Keratinocyte (primary cell): ENCODE measurements around the gene EGFLAM. TPM values are rescaled to one million over a fixed set of nuclear protein-coding genes. Genes with fewer than 3 reads are reported as not detected.

Experiments
- DNase-seq: peaks from one replicate; pipeline ENCODE4 v3.0.0-alpha.2; 2011; ENCODE audit warnings: low read depth, missing footprints, low spot score
- FAIRE-seq: peaks from 2 replicates; lab custom pipeline; 2011; peaks lifted over from hg19 to GRCh38; lab: Jason Lieb, UNC
- H2AFZ ChIP-seq: 2 replicates; pipeline ENCODE4 v1.6.0; 2012; ENCODE audit warnings: low read length, control low read depth, inconsistent platforms; ENCODE audit not compliant: control insufficient read depth
- H3K27ac ChIP-seq: 2 replicates; pipeline ENCODE4 v1.5.1; 2011; ENCODE audit warnings: low read length; ENCODE audit not compliant: control insufficient read depth, insufficient read depth
- H3K27me3 ChIP-seq: 3 replicates; pipeline ENCODE4 v1.6.0; 2011; ENCODE audit warnings: low read length; ENCODE audit not compliant: control insufficient read depth, insufficient read depth; ENCODE audit errors: extremely low read depth
- H3K36me3 ChIP-seq, 2 experiments: 2 replicates in 1 of 2; 3 replicates in 1 of 2; pipeline ENCODE4 v1.5.1; 2011; ENCODE audit warnings: low read length in 2 of 2, mild to moderate bottlenecking in 1 of 2; ENCODE audit not compliant: control insufficient read depth in 2 of 2, insufficient read depth in 2 of 2; ENCODE audit errors: extremely low read depth in 1 of 2
- H3K4me1 ChIP-seq: 3 replicates; pipeline ENCODE4 v1.5.1; 2011; ENCODE audit warnings: low read length; ENCODE audit not compliant: control insufficient read depth, insufficient read depth; ENCODE audit errors: extremely low read depth
- H3K4me2 ChIP-seq: 3 replicates; pipeline ENCODE4 v1.6.0; 2011; ENCODE audit warnings: low read depth, low read length; ENCODE audit not compliant: control insufficient read depth, insufficient read depth; ENCODE audit errors: extremely low read depth
- H3K4me3 ChIP-seq, 3 experiments: fragments of 200-600 bp in 1 of 3; sonication (generic) in 1 of 3; 2 replicates in 2 of 3; 3 replicates in 1 of 3; pipeline ENCODE4 v1.5.1; 2011 to 2016; ENCODE audit warnings: low read length in 3 of 3, mild to moderate bottlenecking in 3 of 3, control low read depth in 2 of 3, inconsistent platforms in 1 of 3, low read depth in 1 of 3, mixed read lengths in 1 of 3, mixed run types in 1 of 3, moderate library complexity in 1 of 3; ENCODE audit not compliant: control insufficient read depth in 2 of 3, insufficient read depth in 2 of 3; ENCODE audit errors: extremely low read depth in 1 of 3
- H3K79me2 ChIP-seq: 2 replicates; pipeline ENCODE4 v1.6.0; 2012; ENCODE audit warnings: low read length; ENCODE audit not compliant: control insufficient read depth, insufficient read depth
- H3K9ac ChIP-seq: 3 replicates; pipeline ENCODE4 v1.6.0; 2011; ENCODE audit warnings: low read length; ENCODE audit not compliant: control insufficient read depth, insufficient read depth; ENCODE audit errors: extremely low read depth
- H3K9me1 ChIP-seq: 3 replicates; pipeline ENCODE4 v1.6.0; 2011; ENCODE audit warnings: low read length; ENCODE audit not compliant: control insufficient read depth, insufficient read depth; ENCODE audit errors: extremely low read depth
- H3K9me3 ChIP-seq: 2 replicates; pipeline ENCODE4 v1.5.1; 2012; ENCODE audit warnings: low read depth, low read length; ENCODE audit not compliant: control insufficient read depth
- H4K20me1 ChIP-seq: 3 replicates; pipeline ENCODE4 v1.6.0; 2011; ENCODE audit warnings: low read length; ENCODE audit not compliant: control insufficient read depth, insufficient read depth; ENCODE audit errors: extremely low read depth
- EZH2 ChIP-seq: IDR thresholded peaks from one replicate; pipeline ENCODE4 v1.6.1; 2012; ENCODE audit warnings: inconsistent platforms, mild to moderate bottlenecking, low read length, moderate library complexity
- dilution Hi-C: fragments of 300-500 bp; cut with MboI; formaldehyde crosslinking; loops from one replicate; pipeline ENCODE4 v1.7.0; 2020; ENCODE audit warnings: low sequenced_read_pairs; ENCODE audit not compliant: extremely low pct_ligation_motif_present
- polyA plus RNA-seq, 5 experiments: library from polyadenylated mRNA; depleted of rRNA in 3 of 5; stranded (reverse) in 3 of 5; stranded (forward) in 1 of 5; unstranded in 1 of 5; fragments of >200 nt; gene quantifications; 1 replicate in 1 of 5; 2 replicates in 3 of 5; 3 replicates in 1 of 5; pipeline versions ENCODE4 v1.2.1 to v1.2.3, GENCODE V29; 2011 to 2012; ENCODE audit warnings: missing spikeins in 2 of 5, low read depth in 1 of 5, low replicate concordance in 1 of 5
- TF ChIP-seq, protein P1 (sequence below), 3 experiments: IDR thresholded peaks in 1 of 3; conservative IDR thresholded peaks in 1 of 3; optimal IDR thresholded peaks in 1 of 3; 2 replicates in 2 of 3; 3 replicates in 1 of 3; pipeline versions ENCODE3 to v1.5.1; 2011; ENCODE audit warnings: low read length in 3 of 3, mild to moderate bottlenecking in 3 of 3, moderate library complexity in 2 of 3, control low read depth in 1 of 3, inconsistent platforms in 1 of 3; ENCODE audit not compliant: insufficient read depth in 2 of 3; ENCODE audit errors: extremely low read depth in 1 of 3

Gene EGFLAM
- polyA plus RNA-seq, 1 donor (not counting 4 experiments of a cell fraction or from before 2014, with no cell fraction given), result not detected

DNA sequence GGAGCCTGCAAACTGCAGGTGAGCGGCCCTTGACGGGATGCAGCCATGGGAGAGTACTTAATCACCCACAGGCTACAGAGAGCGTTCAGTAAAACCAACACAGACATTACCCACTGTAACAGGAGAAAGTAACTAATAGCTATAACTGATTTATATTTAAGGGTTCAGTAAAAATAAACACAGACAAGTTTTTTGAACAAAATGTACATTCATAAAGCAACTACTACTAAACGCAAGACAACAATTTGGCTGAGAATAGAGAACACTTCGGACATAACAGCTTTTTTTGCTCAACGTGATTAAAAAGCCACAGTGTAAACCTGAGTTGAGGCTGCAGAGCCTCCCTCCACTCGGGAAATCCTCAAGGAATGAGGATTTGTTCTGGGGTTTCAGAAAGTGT, 236.4 kb downstream of the EGFLAM start:
- Histone ChIP-seq H3K4me1 (no peaks in the 10 kb centered on the region), H3K27me3 (no peaks in the 10 kb centered on the region), H3K79me2 (no peaks in the 10 kb centered on the region), H3K9me3 (no peaks in the 10 kb centered on the region), H3K4me2 (no peak overlapping the region), H2AFZ (no peak overlapping the region), H3K36me3 (no peaks in the 10 kb centered on the region), H3K4me3 (no peak overlapping the region), H3K9me1 (no peaks in the 10 kb centered on the region), H3K27ac (no peak overlapping the region), H4K20me1 (no peaks in the 10 kb centered on the region), H3K9ac (no peak overlapping the region)
- no peak for DNase-seq
- dilution Hi-C loops, result no loop called here
- TF ChIP-seq, protein P1, sequence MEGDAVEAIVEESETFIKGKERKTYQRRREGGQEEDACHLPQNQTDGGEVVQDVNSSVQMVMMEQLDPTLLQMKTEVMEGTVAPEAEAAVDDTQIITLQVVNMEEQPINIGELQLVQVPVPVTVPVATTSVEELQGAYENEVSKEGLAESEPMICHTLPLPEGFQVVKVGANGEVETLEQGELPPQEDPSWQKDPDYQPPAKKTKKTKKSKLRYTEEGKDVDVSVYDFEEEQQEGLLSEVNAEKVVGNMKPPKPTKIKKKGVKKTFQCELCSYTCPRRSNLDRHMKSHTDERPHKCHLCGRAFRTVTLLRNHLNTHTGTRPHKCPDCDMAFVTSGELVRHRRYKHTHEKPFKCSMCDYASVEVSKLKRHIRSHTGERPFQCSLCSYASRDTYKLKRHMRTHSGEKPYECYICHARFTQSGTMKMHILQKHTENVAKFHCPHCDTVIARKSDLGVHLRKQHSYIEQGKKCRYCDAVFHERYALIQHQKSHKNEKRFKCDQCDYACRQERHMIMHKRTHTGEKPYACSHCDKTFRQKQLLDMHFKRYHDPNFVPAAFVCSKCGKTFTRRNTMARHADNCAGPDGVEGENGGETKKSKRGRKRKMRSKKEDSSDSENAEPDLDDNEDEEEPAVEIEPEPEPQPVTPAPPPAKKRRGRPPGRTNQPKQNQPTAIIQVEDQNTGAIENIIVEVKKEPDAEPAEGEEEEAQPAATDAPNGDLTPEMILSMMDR (optimal IDR thresholded peaks at IDR 0.05 in 1 of 3, IDR thresholded peaks at IDR 0.05 in 1 of 3, conservative IDR thresholded peaks at IDR 0.05 in 1 of 3; ENCODE audit: extremely low read depth in 1 of 3, insufficient read depth in 2 of 3, low read length in 3 of 3), result no peak
- TF ChIP-seq EZH2, result no peak
- no peak for FAIRE-seq

DNA sequence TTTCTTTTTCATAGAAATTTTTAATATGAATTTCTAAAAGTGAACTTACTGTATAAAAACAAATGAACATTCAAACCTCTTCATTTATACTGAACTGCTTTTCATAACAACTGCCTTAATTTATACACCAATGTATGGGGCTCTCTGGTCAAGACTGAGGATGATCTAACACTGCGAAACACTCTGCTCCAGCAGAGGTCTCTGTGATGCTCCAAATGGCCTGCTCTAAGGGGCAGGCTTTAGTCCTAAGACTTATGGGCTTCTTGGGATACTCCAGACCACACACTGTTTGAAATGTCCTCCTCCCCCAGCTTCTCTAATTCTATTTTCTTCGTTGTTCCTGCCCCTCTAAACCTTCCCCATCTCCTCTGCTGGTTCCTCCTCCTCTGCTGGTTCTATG, 239.6 kb downstream of the EGFLAM start:
- TF ChIP-seq EZH2, result no peak
- TF ChIP-seq, protein P1 (optimal IDR thresholded peaks at IDR 0.05 in 1 of 3, IDR thresholded peaks at IDR 0.05 in 1 of 3, conservative IDR thresholded peaks at IDR 0.05 in 1 of 3; ENCODE audit: extremely low read depth in 1 of 3, insufficient read depth in 2 of 3, low read length in 3 of 3), result peak in 1 of 3 experiments; percentile 43
- Histone ChIP-seq H3K79me2 (no peaks in the 10 kb centered on the region), H3K4me3 (no peak overlapping the region), H3K9me3 (no peaks in the 10 kb centered on the region), H3K9me1 (no peaks in the 10 kb centered on the region), H3K36me3 (no peaks in the 10 kb centered on the region), H3K27ac (no peak overlapping the region), H3K9ac (no peak overlapping the region), H4K20me1 (no peaks in the 10 kb centered on the region), H3K4me2 (no peak overlapping the region), H2AFZ (no peak overlapping the region), H3K27me3 (no peaks in the 10 kb centered on the region), H3K4me1 (peaks cover 2% of the 10 kb centered on the region)
- no peak for DNase-seq
- no peak for FAIRE-seq
- dilution Hi-C loops, result no loop called here
